ENCODE measurements around the gene ARMH2.

Gene ARMH2

DNA sequence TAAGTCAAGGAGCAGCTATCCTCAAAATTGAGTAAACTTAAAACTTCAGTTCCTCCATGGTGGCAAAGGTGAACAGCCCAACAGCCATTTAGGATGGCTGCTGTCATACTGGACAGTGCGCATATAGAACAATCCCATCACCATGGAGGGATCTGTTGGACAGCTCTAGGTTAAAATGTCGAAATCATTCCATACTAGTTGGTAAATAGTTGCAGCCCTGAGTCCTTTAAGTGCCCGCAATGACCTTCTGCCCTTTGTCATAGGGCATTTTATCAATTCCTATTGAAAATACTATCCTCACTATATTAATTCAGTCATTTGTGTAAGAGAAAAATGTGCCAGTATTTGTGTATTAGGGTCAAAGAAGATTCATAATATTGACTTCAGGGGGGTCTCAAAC, 8.9 kb upstream of the ARMH2 start:
- H3K4me1 ChIP-seq (ENCODE audit: insufficient read depth, low read length) = no peaks in the 10 kb centered on the region

GRCh38 chr6:24802271-24803059, 3.7 kb upstream of the ARMH2 start:
- no peaks in the 10 kb centered on the region for H3K9me3 ChIP-seq (ENCODE audit: insufficient read depth, low read depth, low read length)
- no peak overlapping the region for H3K4me3 ChIP-seq (ENCODE audit: low read length)
- no peaks in the 10 kb centered on the region for H3K36me3 ChIP-seq (ENCODE audit: insufficient read depth, low read depth, low read length)
- H3K4me1 ChIP-seq (ENCODE audit: insufficient read depth, low read length) = peaks cover 8% of the 10 kb centered on the region
- no peak overlapping the region for H3K27ac ChIP-seq (ENCODE audit: low read length)
- no peak overlapping the region for H3K9ac ChIP-seq (ENCODE audit: low read depth, low read length)
- H3K27me3 ChIP-seq (ENCODE audit: insufficient read depth, low read length) = no peaks in the 10 kb centered on the region

More for the DNA sequence above, 8.9 kb upstream of the ARMH2 start:
- Histone ChIP-seq H3K27ac (ENCODE audit: low read length) (no peak overlapping the region), H3K27me3 (ENCODE audit: insufficient read depth, low read length) (no peaks in the 10 kb centered on the region), H3K9ac (ENCODE audit: low read depth, low read length) (no peak overlapping the region), H3K4me3 (ENCODE audit: low read length) (no peak overlapping the region), H3K9me3 (ENCODE audit: insufficient read depth, low read depth, low read length) (no peaks in the 10 kb centered on the region), H3K36me3 (ENCODE audit: insufficient read depth, low read depth, low read length) (no peaks in the 10 kb centered on the region; the same call in 1 of the 2 replicates)

DNA sequence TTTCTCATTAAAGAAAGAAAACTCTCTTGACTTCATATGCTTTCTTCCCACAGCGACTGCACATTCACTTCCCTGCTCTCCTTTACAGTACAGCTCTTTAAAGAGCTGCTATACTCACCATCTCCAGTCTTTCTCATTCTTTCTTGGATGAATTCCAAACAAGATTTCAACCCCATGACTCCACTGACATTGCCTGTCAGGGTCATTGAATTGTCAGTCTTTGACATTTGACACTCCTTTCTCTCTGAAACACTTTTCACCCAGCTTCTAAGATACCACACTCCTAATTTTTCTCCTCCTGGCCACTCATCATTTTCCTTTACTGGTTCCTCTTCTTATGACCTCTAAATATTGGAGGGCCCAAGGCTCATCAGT, 811 bp upstream of the ARMH2 start:
- Histone ChIP-seq H3K36me3 (ENCODE audit: insufficient read depth, low read depth, low read length) (no peaks in the 10 kb centered on the region), H3K4me3 (ENCODE audit: low read length) (no peak overlapping the region), H3K9ac (ENCODE audit: low read depth, low read length) (no peak overlapping the region), H3K4me1 (ENCODE audit: insufficient read depth, low read length) (peaks cover 10% of the 10 kb centered on the region), H3K27ac (ENCODE audit: low read length) (no peak overlapping the region), H3K9me3 (ENCODE audit: insufficient read depth, low read depth, low read length) (no peaks in the 10 kb centered on the region), H3K27me3 (ENCODE audit: insufficient read depth, low read length) (no peaks in the 10 kb centered on the region)

GRCh38 chr6:24797596-24798216, 1.0 kb downstream of the ARMH2 start:
- H3K27ac ChIP-seq (ENCODE audit: low read length) = no peak overlapping the region
- no peaks in the 10 kb centered on the region for H3K27me3 ChIP-seq (ENCODE audit: insufficient read depth, low read length)
- no peak overlapping the region for H3K4me3 ChIP-seq (ENCODE audit: low read length)

GRCh38 chr6:24796616-24797290, 2.0 kb downstream of the ARMH2 start:
- H3K27ac ChIP-seq (ENCODE audit: low read length) = no peak overlapping the region
- no peak overlapping the region for H3K4me3 ChIP-seq (ENCODE audit: low read length)
- H3K9ac ChIP-seq (ENCODE audit: low read depth, low read length) = no peak overlapping the region
- H3K27me3 ChIP-seq (ENCODE audit: insufficient read depth, low read length) = no peaks in the 10 kb centered on the region
- no peaks in the 10 kb centered on the region for H3K36me3 ChIP-seq (ENCODE audit: insufficient read depth, low read depth, low read length)
- H3K4me1 ChIP-seq (ENCODE audit: insufficient read depth, low read length) = peaks cover 10% of the 10 kb centered on the region
- no peaks in the 10 kb centered on the region for H3K9me3 ChIP-seq (ENCODE audit: insufficient read depth, low read depth, low read length)

More at GRCh38 chr6:24797596-24798216, 1.0 kb downstream of the ARMH2 start:
- H3K9me3 ChIP-seq (ENCODE audit: insufficient read depth, low read depth, low read length) = no peaks in the 10 kb centered on the region
- H3K4me1 ChIP-seq (ENCODE audit: insufficient read depth, low read length) = peaks cover 10% of the 10 kb centered on the region
- no peaks in the 10 kb centered on the region for H3K36me3 ChIP-seq (ENCODE audit: insufficient read depth, low read depth, low read length)
- no peak overlapping the region for H3K9ac ChIP-seq (ENCODE audit: low read depth, low read length)

DNA sequence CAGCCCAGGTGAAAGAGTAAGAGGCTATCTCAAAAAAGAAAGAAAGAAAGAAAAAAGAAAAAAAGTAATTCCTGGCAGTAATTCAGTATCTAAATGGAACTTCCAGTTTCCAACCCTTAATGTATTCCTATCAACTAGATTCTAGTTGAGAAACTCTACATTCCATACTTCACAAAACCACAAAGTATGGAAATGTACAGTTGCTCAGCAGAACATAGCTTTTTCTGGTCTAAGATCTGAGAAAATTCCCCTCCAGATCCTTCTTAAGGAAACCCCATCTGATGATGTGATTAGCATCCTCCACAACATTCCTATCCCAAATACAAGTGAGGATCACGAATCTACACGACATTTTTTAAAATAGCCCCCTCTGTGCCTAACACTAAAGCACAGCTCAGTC, 3.6 kb downstream of the ARMH2 start:
- no peak overlapping the region for H3K9ac ChIP-seq (ENCODE audit: low read depth, low read length)

DNA sequence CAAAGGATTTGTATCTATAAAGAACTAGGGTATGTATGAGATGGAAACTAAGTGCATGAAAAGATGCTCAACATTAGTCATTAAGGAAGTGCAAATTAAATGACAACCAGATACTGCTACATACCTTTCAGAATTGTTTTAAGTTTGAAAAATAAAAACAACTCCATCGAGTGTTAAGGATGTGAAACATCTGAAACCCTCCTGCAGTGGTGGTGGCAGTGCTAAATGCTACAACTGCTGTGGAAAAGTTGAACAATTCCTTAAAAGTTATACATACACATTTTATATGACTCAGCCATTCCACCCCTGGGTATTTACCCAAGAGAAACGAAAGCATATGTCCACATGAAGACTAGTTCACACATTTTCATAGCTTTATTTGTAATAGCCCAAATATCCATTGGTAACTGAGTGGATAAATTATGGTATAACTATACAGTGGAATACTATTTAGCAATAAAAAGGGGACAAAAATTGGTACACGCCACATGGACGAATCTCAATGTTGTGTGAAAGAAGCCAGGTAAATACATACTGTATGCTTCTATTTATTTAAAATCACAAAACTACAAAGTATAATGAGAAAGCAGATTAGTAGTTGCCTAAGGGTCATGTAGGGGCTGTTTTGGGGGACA, 10.6 kb downstream of the ARMH2 start:
- no peaks in the 10 kb centered on the region for H3K9me3 ChIP-seq (ENCODE audit: insufficient read depth, low read depth, low read length)
- H3K27ac ChIP-seq (ENCODE audit: low read length) = no peak overlapping the region
- no peaks in the 10 kb centered on the region for H3K27me3 ChIP-seq (ENCODE audit: insufficient read depth, low read length)
- H3K9ac ChIP-seq (ENCODE audit: low read depth, low read length) = no peak overlapping the region
- peaks cover 56% of the 10 kb centered on the region for H3K36me3 ChIP-seq (ENCODE audit: insufficient read depth, low read depth, low read length)
- no peaks in the 10 kb centered on the region for H3K4me1 ChIP-seq (ENCODE audit: insufficient read depth, low read length)
- H3K4me3 ChIP-seq (ENCODE audit: low read length) = no peak overlapping the region

More for the DNA sequence above, 3.6 kb downstream of the ARMH2 start:
- H3K36me3 ChIP-seq (ENCODE audit: insufficient read depth, low read depth, low read length) = no peaks in the 10 kb centered on the region
- no peaks in the 10 kb centered on the region for H3K27me3 ChIP-seq (ENCODE audit: insufficient read depth, low read length)
- peaks cover 10% of the 10 kb centered on the region for H3K4me1 ChIP-seq (ENCODE audit: insufficient read depth, low read length)
- no peaks in the 10 kb centered on the region for H3K9me3 ChIP-seq (ENCODE audit: insufficient read depth, low read depth, low read length)
- no peak overlapping the region for H3K27ac ChIP-seq (ENCODE audit: low read length)
- no peak overlapping the region for H3K4me3 ChIP-seq (ENCODE audit: low read length)

DNA sequence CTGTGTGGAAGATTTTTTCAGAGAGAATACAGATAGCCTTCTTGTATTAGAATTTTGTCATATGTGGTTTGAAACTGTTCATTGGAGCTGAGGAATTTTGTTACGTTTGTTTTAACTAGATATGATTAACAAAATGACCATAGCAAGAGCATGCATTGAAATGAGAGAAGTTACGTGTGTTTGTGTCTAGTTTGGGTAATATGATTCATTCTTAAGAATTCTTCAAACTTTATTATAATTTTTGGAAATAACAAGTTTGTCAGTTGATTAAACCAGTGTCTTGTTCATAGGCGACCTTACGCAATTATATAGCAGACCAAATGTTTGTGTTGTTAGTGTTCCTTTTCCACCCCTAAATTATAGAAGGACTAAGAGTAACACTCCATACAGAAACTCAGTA, 18.5 kb downstream of the ARMH2 start:
- no peak overlapping the region for H3K9ac ChIP-seq (ENCODE audit: low read depth, low read length)
- H3K4me3 ChIP-seq (ENCODE audit: low read length) = no peak overlapping the region
- H3K9me3 ChIP-seq (ENCODE audit: insufficient read depth, low read depth, low read length) = no peaks in the 10 kb centered on the region
- peaks cover 85% of the 10 kb centered on the region for H3K36me3 ChIP-seq (ENCODE audit: insufficient read depth, low read depth, low read length)
- H3K27me3 ChIP-seq (ENCODE audit: insufficient read depth, low read length) = no peaks in the 10 kb centered on the region
- no peak overlapping the region for H3K27ac ChIP-seq (ENCODE audit: low read length)
- H3K4me1 ChIP-seq (ENCODE audit: insufficient read depth, low read length) = peaks cover 8% of the 10 kb centered on the region; the same call in 1 of the 2 replicates

GRCh38 chr6:24779416-24780016, 19.2 kb downstream of the ARMH2 start:
- Histone ChIP-seq H3K9ac (ENCODE audit: low read depth, low read length) (no peak overlapping the region), H3K36me3 (ENCODE audit: insufficient read depth, low read depth, low read length) (peaks cover 78% of the 10 kb centered on the region), H3K9me3 (ENCODE audit: insufficient read depth, low read depth, low read length) (no peaks in the 10 kb centered on the region), H3K4me3 (ENCODE audit: low read length) (no peak overlapping the region), H3K27ac (ENCODE audit: low read length) (no peak overlapping the region), H3K27me3 (ENCODE audit: insufficient read depth, low read length) (no peaks in the 10 kb centered on the region), H3K4me1 (ENCODE audit: insufficient read depth, low read length) (peaks cover 8% of the 10 kb centered on the region; the same call in 1 of the 2 replicates)

GRCh38 chr6:24778878-24779277, 19.8 kb downstream of the ARMH2 start:
- H3K9ac ChIP-seq (ENCODE audit: low read depth, low read length) = no peak overlapping the region
- no peak overlapping the region for H3K4me3 ChIP-seq (ENCODE audit: low read length)

DNA sequence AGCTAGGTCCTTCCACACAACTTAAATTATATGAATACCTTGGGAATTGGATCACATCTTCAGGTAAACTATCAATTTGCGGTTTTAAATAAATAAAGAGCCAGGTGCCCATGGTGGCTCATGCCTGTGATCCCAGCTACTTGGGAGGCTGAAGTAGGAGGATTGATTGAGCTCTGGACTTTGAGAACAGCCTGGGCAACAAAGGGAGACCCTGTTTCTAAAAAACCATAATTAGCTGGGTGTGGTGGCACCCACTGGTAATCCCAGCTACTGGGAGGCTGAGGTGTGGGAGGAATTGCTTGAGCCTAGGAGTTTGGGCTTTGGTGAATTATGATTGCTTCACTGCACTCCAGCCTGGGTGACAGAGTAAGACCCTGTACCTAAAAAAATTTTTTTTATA, 20.6 kb downstream of the ARMH2 start:
- H3K36me3 ChIP-seq (ENCODE audit: insufficient read depth, low read depth, low read length) = peaks cover 64% of the 10 kb centered on the region
- H3K9ac ChIP-seq (ENCODE audit: low read depth, low read length) = peak overlapping the region; percentile 44; the same call in 1 of the 2 replicates
- H3K9me3 ChIP-seq (ENCODE audit: insufficient read depth, low read depth, low read length) = no peaks in the 10 kb centered on the region
- no peak overlapping the region for H3K27ac ChIP-seq (ENCODE audit: low read length)
- peaks cover 8% of the 10 kb centered on the region; the same call in 1 of the 2 replicates for H3K4me1 ChIP-seq (ENCODE audit: insufficient read depth, low read length)
- peak overlapping the region; percentile 93 for H3K4me3 ChIP-seq (ENCODE audit: low read length)
- no peaks in the 10 kb centered on the region for H3K27me3 ChIP-seq (ENCODE audit: insufficient read depth, low read length)

More at GRCh38 chr6:24778878-24779277, 19.8 kb downstream of the ARMH2 start:
- no peak overlapping the region for H3K27ac ChIP-seq (ENCODE audit: low read length)
- no peaks in the 10 kb centered on the region for H3K9me3 ChIP-seq (ENCODE audit: insufficient read depth, low read depth, low read length)
- peaks cover 71% of the 10 kb centered on the region for H3K36me3 ChIP-seq (ENCODE audit: insufficient read depth, low read depth, low read length)
- H3K27me3 ChIP-seq (ENCODE audit: insufficient read depth, low read length) = no peaks in the 10 kb centered on the region
- H3K4me1 ChIP-seq (ENCODE audit: insufficient read depth, low read length) = peaks cover 8% of the 10 kb centered on the region; the same call in 1 of the 2 replicates
